HepG2 (cell line): ENCODE data around the gene CDK6. TPM values are rescaled to one million over a fixed set of nuclear protein-coding genes. Genes with fewer than 3 reads are reported as not detected.

ENCODE experiments used
- ATAC-seq: fragments of 200-7000 bp; cut with Tn5 transposase; 3 replicates; pipeline ENCODE4 v1.9.1; 2020; ENCODE audit warnings: mild to moderate bottlenecking, moderate library complexity
- BruUV-seq: library from RNA; stranded (reverse); fragments of 400-500 nt; replicated peaks from 2 replicates; lab custom pipeline; 2021; lab: Mats Ljungman, UMichigan
- CTCF ChIA-PET: fragments of 300-600 bp; formaldehyde crosslinking; extraction: SDS; loops from one replicate; lab custom pipeline; 2021; ENCODE audit warnings: low total read pairs, inconsistent platforms, low intra/inter-chr PET ratio; lab: Yijun Ruan, JAX
- POLR2A ChIA-PET: fragments of 350-600 bp; sonication (Branson Sonifier 250); formaldehyde crosslinking; loops from one replicate; lab custom pipeline; 2020; ENCODE audit warnings: antibody characterized with exemption, inconsistent platforms; lab: Yijun Ruan, JAX
- DNase-seq: peaks from one replicate; pipeline ENCODE4 v3.0.0-alpha.2; 2015; ENCODE audit warnings: low spot score
- FAIRE-seq: peaks from 3 replicates; lab custom pipeline; 2011; peaks lifted over from hg19 to GRCh38; lab: Jason Lieb, UNC
- H2AFZ ChIP-seq: one replicate; pipeline ENCODE4 v1.6.1; 2011; ENCODE audit warnings: low read length, inconsistent platforms
- H3K27ac ChIP-seq: fragments of 300-600 bp; 3 replicates; pipeline ENCODE4 v1.8.0; 2011; ENCODE audit warnings: mixed run types, mild to moderate bottlenecking, mixed read lengths, low read length, inconsistent platforms; ENCODE audit not compliant: insufficient read depth; ENCODE audit errors: extremely low read length
- H3K27me3 ChIP-seq, 2 experiments: fragments of 200-600 bp in 1 of 2; 2 replicates in 1 of 2; 3 replicates in 1 of 2; pipeline versions ENCODE4 v1.6.0 to v1.8.0; 2011; ENCODE audit warnings: low read length in 2 of 2, mild to moderate bottlenecking in 2 of 2, moderate library complexity in 2 of 2, inconsistent platforms in 1 of 2; ENCODE audit not compliant: insufficient read depth in 2 of 2, control insufficient read depth in 1 of 2
- H3K36me3 ChIP-seq, 2 experiments: fragments of 200-600 bp in 1 of 2; replicated peaks in 1 of 2; 2 replicates in 1 of 2; 3 replicates in 1 of 2; pipeline versions ENCODE4 v1.5.1 to v1.8.0; 2011; ENCODE audit warnings: low read length in 2 of 2, inconsistent platforms in 1 of 2; ENCODE audit not compliant: insufficient read depth in 2 of 2, control insufficient read depth in 1 of 2
- H3K4me1 ChIP-seq: 2 replicates; pipeline ENCODE4 v1.5.1; 2012; ENCODE audit warnings: low read length, inconsistent platforms; ENCODE audit not compliant: insufficient read depth
- H3K4me2 ChIP-seq: 2 replicates; pipeline ENCODE4 v1.6.0; 2011; ENCODE audit warnings: low read depth, low read length, inconsistent platforms
- H3K4me3 ChIP-seq, 3 experiments: fragments of 200-600 bp in 1 of 3; sonication (generic), shearing (Covaris generic) in 1 of 3; replicated peaks in 1 of 3; 2 replicates each; pipeline ENCODE4 v1.5.1; 2011 to 2016; ENCODE audit warnings: low read length in 3 of 3, inconsistent platforms in 2 of 3, low read depth in 2 of 3, mild to moderate bottlenecking in 2 of 3, control low read depth in 1 of 3, mixed read lengths in 1 of 3; ENCODE audit not compliant: insufficient read depth in 1 of 3
- H3K79me2 ChIP-seq: one replicate; pipeline ENCODE4 v1.6.1; 2011; ENCODE audit warnings: low read length, inconsistent platforms; ENCODE audit not compliant: insufficient read depth
- H3K9ac ChIP-seq: 2 replicates; pipeline ENCODE4 v1.6.0; 2011; ENCODE audit warnings: mild to moderate bottlenecking, low read depth, low read length, inconsistent platforms; ENCODE audit not compliant: insufficient read depth
- H3K9me3 ChIP-seq: 2 replicates; pipeline ENCODE4 v1.5.1; 2012; ENCODE audit warnings: mild to moderate bottlenecking, low read length
- H4K20me1 ChIP-seq: 2 replicates; pipeline ENCODE4 v1.6.0; 2011; ENCODE audit warnings: inconsistent platforms, mild to moderate bottlenecking, low read length, moderate library complexity; ENCODE audit not compliant: insufficient read depth
- ATRX ChIP-seq: sonication (generic); formaldehyde crosslinking; IDR thresholded peaks from 2 replicates; pipeline ENCODE4 v1.4.0; 2020; ENCODE audit warnings: missing genetic modification reagents, borderline replicate concordance
- BATF2 ChIP-seq: sonication (generic); formaldehyde crosslinking; IDR thresholded peaks from 2 replicates; pipeline ENCODE4 v1.8.0; 2022; ENCODE audit warnings: mild to moderate bottlenecking, missing genetic modification reagents, moderate library complexity
- CCAR2 ChIP-seq: fragments of 200-400 bp; formaldehyde crosslinking; optimal IDR thresholded peaks from 2 replicates; pipeline ENCODE3; 2018; ENCODE audit warnings: low read depth, mild to moderate bottlenecking, low read length, moderate library complexity
- FLYWCH1 ChIP-seq: sonication (generic); formaldehyde crosslinking; IDR thresholded peaks from 2 replicates; pipeline ENCODE4 v1.8.1; 2023; ENCODE audit warnings: mild to moderate bottlenecking, missing genetic modification reagents
- JARID2 ChIP-seq: sonication (generic); formaldehyde crosslinking; IDR thresholded peaks from 2 replicates; pipeline ENCODE4 v1.8.1; 2023; ENCODE audit warnings: missing genetic modification reagents, inconsistent platforms; ENCODE audit not compliant: insufficient replicate concordance
- KLF13 ChIP-seq: sonication (generic); formaldehyde crosslinking; IDR thresholded peaks from 2 replicates; pipeline ENCODE4 v1.4.0; 2020; ENCODE audit warnings: mild to moderate bottlenecking, missing genetic modification reagents
- NFE2L2 ChIP-seq: fragments of 150-350 bp; IDR thresholded peaks from 2 replicates; pipeline ENCODE4 v1.6.1; 2014; ENCODE audit warnings: low read length
- NFKBIZ ChIP-seq: IDR thresholded peaks from 2 replicates; pipeline ENCODE4 v1.6.1; 2018; ENCODE audit warnings: missing genetic modification reagents, missing compliant biosample characterization
- NONO ChIP-seq, 2 experiments: fragments of 450-650 bp in 1 of 2; sonication (generic) in 1 of 2; formaldehyde crosslinking in 1 of 2; IDR thresholded peaks in 1 of 2; conservative IDR thresholded peaks in 1 of 2; 2 replicates each; pipeline versions ENCODE4 v1.6.1 to v1.8.0; 2017 to 2022; ENCODE audit warnings: mild to moderate bottlenecking in 1 of 2, missing genetic modification reagents in 1 of 2, moderate library complexity in 1 of 2
- SPEN ChIP-seq: sonication (generic); formaldehyde crosslinking; IDR thresholded peaks from 2 replicates; pipeline ENCODE4 v1.5.1; 2020; ENCODE audit warnings: low read depth, mild to moderate bottlenecking, missing genetic modification reagents
- TEF ChIP-seq: sonication (generic); formaldehyde crosslinking; IDR thresholded peaks from 2 replicates; pipeline ENCODE4 v1.5.0; 2020; ENCODE audit warnings: missing genetic modification reagents
- ZFP36L2 ChIP-seq: sonication (generic); formaldehyde crosslinking; IDR thresholded peaks from 2 replicates; pipeline ENCODE4 v1.4.0; 2020; ENCODE audit warnings: missing genetic modification reagents
- ZNF556 ChIP-seq: sonication (generic); formaldehyde crosslinking; IDR thresholded peaks from 2 replicates; pipeline ENCODE4 v1.4.0; 2020; ENCODE audit warnings: mild to moderate bottlenecking, missing genetic modification reagents, borderline replicate concordance
- ZNF615 ChIP-seq: sonication (generic); formaldehyde crosslinking; IDR thresholded peaks from 2 replicates; pipeline ENCODE4 v1.5.0; 2020; ENCODE audit warnings: mild to moderate bottlenecking, missing genetic modification reagents, borderline replicate concordance
- ZNF746 ChIP-seq: sonication (generic); formaldehyde crosslinking; IDR thresholded peaks from 2 replicates; pipeline ENCODE4 v1.8.0; 2022; ENCODE audit warnings: mild to moderate bottlenecking, missing genetic modification reagents
- WGBS: methylation state at CpG from one replicate; pipeline ENCODE4 v1.1.6; 2017; ENCODE audit warnings: low lambda C conversion rate; 5-methylcytosine and 5-hydroxymethylcytosine counted together
- in situ Hi-C: cut with HindIII; loops from 2 replicates; pipeline ENCODE4 v1.10.0; 2017; ENCODE audit warnings: low pct_unique_long_range_greater_than_20kb; ENCODE audit not compliant: extremely low pct_ligation_motif_present
- intact Hi-C: fragments of 100-400 bp; cut with micrococcal nuclease; formaldehyde crosslinking; loops from one replicate; pipeline ENCODE4 v1.10.0; 2022; ENCODE audit not compliant: unreplicated experiment
- polyA plus RNA-seq, 8 experiments: library from polyadenylated mRNA; depleted of rRNA in 3 of 8; stranded (reverse) in 7 of 8; unstranded in 1 of 8; fragments of >200 nt; fragmentation: Illumina TruSeq in 4 of 8; extraction: Trizol in 4 of 8; gene quantifications; 2 replicates each; pipeline versions ENCODE4 v1.2.1 to v1.2.3, GENCODE V29; 2011 to 2016; ENCODE audit warnings: low read depth in 4 of 8, missing spikeins in 1 of 8, mixed read lengths in 1 of 8; ENCODE audit not compliant: insufficient read depth in 1 of 8
- total RNA-seq, 5 experiments: library from RNA; depleted of rRNA; stranded (reverse); fragments of >200 nt; fragmentation: Illumina TruSeq; extraction: Trizol; gene quantifications; 2 replicates each; pipeline ENCODE4 v1.2.3, GENCODE V29; 2016; ENCODE audit warnings: low read depth in 1 of 5
- TF ChIP-seq, protein P1 (sequence below): sonication (generic); formaldehyde crosslinking; IDR thresholded peaks from 2 replicates; pipeline ENCODE4 v1.4.0; 2020; ENCODE audit warnings: mild to moderate bottlenecking, low read depth, missing genetic modification reagents
- TF ChIP-seq, protein P2 (sequence below): sonication (generic); formaldehyde crosslinking; IDR thresholded peaks from 2 replicates; pipeline ENCODE4 v1.8.0; 2022; ENCODE audit warnings: missing genetic modification reagents, low read depth, mild to moderate bottlenecking, borderline replicate concordance

CDK6 gene
- total and polyA plus RNA-seq, 2 of the 13 experiments (the other 11 are each of a cell fraction or from before 2014, with no cell fraction given): 34.6 to 90.8 TPM

DNA sequence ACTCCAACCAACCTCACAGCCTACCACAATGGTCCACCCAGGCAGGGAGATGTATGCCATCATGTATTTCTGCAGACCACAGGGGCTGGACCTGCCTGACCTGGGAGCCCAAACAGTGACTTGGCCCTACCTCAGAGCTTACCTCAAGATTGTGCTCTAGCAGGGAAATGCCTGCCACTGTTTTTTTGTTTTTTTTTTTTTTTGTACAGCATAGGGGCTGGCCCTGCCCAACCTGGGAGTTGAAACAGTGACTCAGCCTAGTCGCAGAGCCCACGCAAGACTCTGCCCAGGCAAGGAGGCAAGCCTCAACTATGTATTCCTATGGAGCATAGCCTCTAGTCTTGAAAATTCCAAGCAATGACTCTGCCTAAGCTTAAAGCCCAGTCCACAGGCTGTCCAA lies 39.3 kb upstream of the CDK6 start:
- DNase-seq: no peak
- Histone ChIP-seq H3K27ac (no peak overlapping the region), H3K9me3 (no peaks in the 10 kb centered on the region), H3K4me2 (no peak overlapping the region), H3K4me3 (no peak overlapping the region), H3K4me1 (no peaks in the 10 kb centered on the region), H3K27me3 (no peaks in the 10 kb centered on the region), H4K20me1 (no peaks in the 10 kb centered on the region), H3K36me3 (no peaks in the 10 kb centered on the region), H2AFZ (no peak overlapping the region), H3K9ac (no peak overlapping the region), H3K79me2 (no peaks in the 10 kb centered on the region)
- FAIRE-seq: no peak
- TF ChIP-seq ATRX (CRISPR knock-in tag): no peak
- TF ChIP-seq, protein P1, sequence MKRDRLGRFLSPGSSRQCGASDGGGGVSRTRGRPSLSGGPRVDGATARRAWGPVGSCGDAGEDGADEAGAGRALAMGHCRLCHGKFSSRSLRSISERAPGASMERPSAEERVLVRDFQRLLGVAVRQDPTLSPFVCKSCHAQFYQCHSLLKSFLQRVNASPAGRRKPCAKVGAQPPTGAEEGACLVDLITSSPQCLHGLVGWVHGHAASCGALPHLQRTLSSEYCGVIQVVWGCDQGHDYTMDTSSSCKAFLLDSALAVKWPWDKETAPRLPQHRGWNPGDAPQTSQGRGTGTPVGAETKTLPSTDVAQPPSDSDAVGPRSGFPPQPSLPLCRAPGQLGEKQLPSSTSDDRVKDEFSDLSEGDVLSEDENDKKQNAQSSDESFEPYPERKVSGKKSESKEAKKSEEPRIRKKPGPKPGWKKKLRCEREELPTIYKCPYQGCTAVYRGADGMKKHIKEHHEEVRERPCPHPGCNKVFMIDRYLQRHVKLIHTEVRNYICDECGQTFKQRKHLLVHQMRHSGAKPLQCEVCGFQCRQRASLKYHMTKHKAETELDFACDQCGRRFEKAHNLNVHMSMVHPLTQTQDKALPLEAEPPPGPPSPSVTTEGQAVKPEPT (CRISPR knock-in tag): no peak
- no peak for TF ChIP-seq FLYWCH1 (CRISPR knock-in tag)
- no peak for TF ChIP-seq NFKBIZ (CRISPR knock-in tag)
- no peak for TF ChIP-seq JARID2 (CRISPR knock-in tag)
- TF ChIP-seq NFE2L2: no peak
- TF ChIP-seq KLF13 (CRISPR knock-in tag): no peak
- no peak for TF ChIP-seq ZNF746
- no peak for TF ChIP-seq NONO (IDR thresholded peaks at IDR 0.05)
- no peak for TF ChIP-seq NONO (CRISPR knock-in tag; conservative IDR thresholded peaks at IDR 0.05)
- TF ChIP-seq ZFP36L2: no peak
- TF ChIP-seq TEF: no peak
- TF ChIP-seq BATF2: no peak
- TF ChIP-seq, protein P2, sequence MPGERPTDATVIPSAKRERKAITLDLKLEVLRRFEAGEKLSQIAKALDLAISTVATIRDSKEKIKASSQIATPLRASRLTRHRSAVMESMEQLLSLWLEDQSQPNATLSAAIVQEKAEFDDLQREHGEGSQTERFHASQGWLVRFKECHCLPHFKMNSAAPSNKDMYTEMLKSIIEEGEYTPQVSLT (CRISPR knock-in tag): no peak
- no peak for TF ChIP-seq ZNF615
- no peak for TF ChIP-seq SPEN (CRISPR knock-in tag)
- TF ChIP-seq ZNF556 (CRISPR knock-in tag): no peak
- no peak for TF ChIP-seq CCAR2
- no TSS peak for BruUV-seq
- in situ Hi-C loops: no loop called here
- ChIA-PET POLR2A (no interaction called here), CTCF (no interaction called here)
- 82% methylated on average over 2 of the region's 2 CpGs for WGBS
- no peak for ATAC-seq
- intact Hi-C loops: no loop called here
